ENCODE measurements around the gene ZNF224. TPM values are rescaled to one million over a fixed set of nuclear protein-coding genes. Genes with fewer than 3 reads are reported as not detected.
A peak's percentile ranks its signal among the peaks of the same experiment; 100 is the strongest.

ZNF224 gene
- total and polyA plus RNA-seq, 2 of the 4 experiments (the other 2 are of a cell fraction), result 10.3 to 26.3 TPM

GRCh38 chr19:44050740-44051649 lies 43.2 kb upstream of the ZNF224 start:
- Histone ChIP-seq H3K4me1 (ENCODE audit: control insufficient read depth, insufficient read depth, low read length) (0 out of 2 replicates have a peak, but pooled peaks cover 2% of the 10 kb centered on the region), H3K4me2 (ENCODE audit: low read depth, low read length) (peak overlapping the region; percentile 90), H2BK20ac (ENCODE audit: low read depth, low read length) (no peak overlapping the region; the same call in 1 of the 2 replicates), H3K9me1 (ENCODE audit: insufficient read depth, low read length) (peaks cover 6% of the 10 kb centered on the region), H2BK15ac (ENCODE audit: low read depth, low read length) (no peak overlapping the region), H3K79me1 (ENCODE audit: low read depth in 1 of 2, low read length in 2 of 2) (peaks cover 5 to 16% of the 10 kb centered on the region in 2 experiments; a peak in 3 of 4 replicates), H2AFZ (replicated peaks; ENCODE audit: low read length, poor library complexity) (peak overlapping the region; percentile 97), H3K27ac (ENCODE audit: insufficient read depth, low read length) (no peak overlapping the region), H2AK9ac (replicated peaks; ENCODE audit: low read depth, low read length, poor library complexity) (peak overlapping the region; percentile 73), H2BK5ac (ENCODE audit: low read depth, low read length, poor library complexity, severe bottlenecking) (no peak overlapping the region), H3K56ac (ENCODE audit: extremely low read depth, insufficient read depth, low read length) (no peak overlapping the region), H3K9me3 (ENCODE audit: control insufficient read depth, insufficient read depth, low read length) (no peaks in the 10 kb centered on the region), H4K8ac (ENCODE audit: low read depth in 2 of 2, low read length in 2 of 2) (peak overlapping the region; percentile 76 to 99), H3K14ac (replicated peaks; ENCODE audit: low read depth, low read length) (peak overlapping the region; percentile 44), H3K18ac (ENCODE audit: low read depth, low read length) (no peak overlapping the region), H3K23ac (ENCODE audit: low read depth, low read length) (no peak overlapping the region), H2AK5ac (ENCODE audit: low read depth, low read length) (no peak overlapping the region), H3K27me3 (ENCODE audit: control insufficient read depth, insufficient read depth, low read length) (0 out of 2 replicates have a peak, but pooled peaks cover 2% of the 10 kb centered on the region), H4K20me1 (ENCODE audit: insufficient read depth, low read length) (no peaks in the 10 kb centered on the region), H3K9ac (ENCODE audit: low read depth, low read length) (peak overlapping the region; percentile 30), H3K36me3 (ENCODE audit: control insufficient read depth, insufficient read depth, low read length) (peaks cover 4% of the 10 kb centered on the region), H4K5ac (ENCODE audit: low read depth, low read length) (peak overlapping the region; percentile 97), H3K4me3 (ENCODE audit: insufficient read depth, low read depth, low read length) (peak overlapping the region; percentile 70), H2BK120ac (ENCODE audit: low read depth, low read length) (0 out of 2 replicates have a peak overlapping the region, but pooled peaks have one; percentile 13), H4K91ac (ENCODE audit: insufficient read depth, low read depth, low read length) (0 out of 2 replicates have a peak overlapping the region, but pooled peaks have one; percentile 30), H3K4ac (ENCODE audit: low read depth, low read length) (peak overlapping the region; percentile 76)
- no peak for TF ChIP-seq MAZ (IDR thresholded peaks at IDR 0.05; ENCODE audit: borderline replicate concordance, low read depth, low read length)
- TF ChIP-seq RCOR1 (IDR thresholded peaks at IDR 0.05; ENCODE audit: insufficient replicate concordance, low read length), result no peak
- no peak for TF ChIP-seq USF2 (IDR thresholded peaks at IDR 0.05; ENCODE audit: low read depth, low read length)
- no peak for TF ChIP-seq FOS (IDR thresholded peaks at IDR 0.05; ENCODE audit: low read depth, low read length)
- TF ChIP-seq POLR2A (IDR thresholded peaks at IDR 0.05; ENCODE audit: low read depth, low read length), result no peak
- no peak for TF ChIP-seq RFX5 (IDR thresholded peaks at IDR 0.05; ENCODE audit: low read depth, low read length)
- TF ChIP-seq ELK1 (IDR thresholded peaks at IDR 0.05; ENCODE audit: borderline replicate concordance, low read depth, low read length), result no peak
- no peak for TF ChIP-seq RAD21 (IDR thresholded peaks at IDR 0.05; ENCODE audit: low read length)
- no peak for TF ChIP-seq CHD1 (IDR thresholded peaks at IDR 0.05; ENCODE audit: low read depth, low read length)
- no peak for TF ChIP-seq MAFK (IDR thresholded peaks at IDR 0.05; ENCODE audit: low read depth, low read length)
- WGBS, 2 experiments (ENCODE audit: extremely low coverage in 2 of 2, insufficient read length in 1 of 2), result 10% methylated on average over 13 of the region's 21 CpGs; no CpG with 5 or more reads in 1 of the 2 experiments
- ChIA-PET CTCF (no interaction called here), POLR2A (ENCODE audit: unreplicated experiment) (interaction anchor here (0.6 kb wide), 1 partner anchor 161 kb away, joined by 5 read pairs; no protein-coding TSS in a partner anchor)
- no TSS peak for BruUV-seq (replicated peaks)
- no peak; the same call in 1 of the 2 replicates for ATAC-seq (ENCODE audit: low read depth)
- dilution Hi-C loops (cut with HindIII; ENCODE audit: low sequenced_read_pairs, unreplicated experiment) (no loop called here), intact Hi-C loops (cut with micrococcal nuclease) (no loop called here), in situ Hi-C loops (cut with MboI; ENCODE audit: low sequenced_read_pairs) (no loop called here)
- no peak for DNase-seq

Measured in IMR-90 (cell line).